Thoracic aorta (tissue), 2 donors: ENCODE measurements around the gene TP53INP2. TPM values are rescaled to one million over a fixed set of nuclear protein-coding genes. Genes with fewer than 3 reads are reported as not detected.

Source experiments
- ATAC-seq: fragments of 150-250 bp; one replicate; pipeline ENCODE4 v1.8.0; 2017; ENCODE audit warnings: low read depth; ENCODE audit not compliant: insufficient number of reproducible peaks, low FRiP score
- DNase-seq: peaks from one replicate; pipeline ENCODE4 v3.0.0-alpha.2; 2020; ENCODE audit warnings: low spot score
- H3K27ac ChIP-seq, 2 donors: fragments of 200-600 bp; sonication (generic); 1 replicate in 1 of 2; 2 replicates in 1 of 2; pipeline ENCODE4 v1.5.1; 2016; ENCODE audit warnings: mild to moderate bottlenecking in 2 of 2, moderate library complexity in 2 of 2
- H3K27me3 ChIP-seq: fragments of 200-600 bp; sonication (generic); replicated peaks from 2 replicates; pipeline ENCODE4 v1.6.0; 2016; ENCODE audit warnings: mild to moderate bottlenecking; ENCODE audit not compliant: insufficient read depth
- H3K36me3 ChIP-seq: fragments of 200-600 bp; sonication (generic); one replicate; pipeline ENCODE4 v1.5.1; 2016
- H3K4me1 ChIP-seq, 2 donors: fragments of 200-600 bp; sonication (generic); 1 replicate in 1 of 2; 2 replicates in 1 of 2; pipeline versions ENCODE4 v1.5.1 to v1.6.0; 2016; ENCODE audit warnings: low read depth in 2 of 2, mild to moderate bottlenecking in 1 of 2; ENCODE audit not compliant: control insufficient read depth in 1 of 2
- H3K4me3 ChIP-seq: fragments of 200-600 bp; sonication (generic); 2 replicates; pipeline ENCODE4 v1.5.1; 2016; ENCODE audit warnings: mild to moderate bottlenecking
- H3K9me3 ChIP-seq: fragments of 200-600 bp; sonication (generic); 2 replicates; pipeline ENCODE4 v1.5.1; 2016
- total RNA-seq, 2 donors: library from RNA; depleted of rRNA; stranded (reverse); fragments of >200 nt; gene quantifications; one replicate each; pipeline versions ENCODE4 v1.1.0 to v1.2.3, GENCODE V29; 2016
- TF ChIP-seq, protein P1 (sequence below): fragments of 200-600 bp; sonication (generic); IDR thresholded peaks from one replicate; pipeline ENCODE4 v1.5.1; 2019; ENCODE audit warnings: antibody characterized with exemption

The TP53INP2 gene
- total RNA-seq, 2 donors from 2014 or later: 14.4 to 27.7 TPM

- Histone ChIP-seq H3K4me3 (no peak overlapping the region), H3K9me3 (no peaks in the 10 kb centered on the region), H3K4me1 (no peaks in the 10 kb centered on the region), H3K27me3 (no peaks in the 10 kb centered on the region), H3K27ac (no peak overlapping the region), H3K36me3 (peaks cover 37% of the 10 kb centered on the region)
- DNase-seq (no peak), ATAC-seq (no peak)
- TF ChIP-seq, protein P1, sequence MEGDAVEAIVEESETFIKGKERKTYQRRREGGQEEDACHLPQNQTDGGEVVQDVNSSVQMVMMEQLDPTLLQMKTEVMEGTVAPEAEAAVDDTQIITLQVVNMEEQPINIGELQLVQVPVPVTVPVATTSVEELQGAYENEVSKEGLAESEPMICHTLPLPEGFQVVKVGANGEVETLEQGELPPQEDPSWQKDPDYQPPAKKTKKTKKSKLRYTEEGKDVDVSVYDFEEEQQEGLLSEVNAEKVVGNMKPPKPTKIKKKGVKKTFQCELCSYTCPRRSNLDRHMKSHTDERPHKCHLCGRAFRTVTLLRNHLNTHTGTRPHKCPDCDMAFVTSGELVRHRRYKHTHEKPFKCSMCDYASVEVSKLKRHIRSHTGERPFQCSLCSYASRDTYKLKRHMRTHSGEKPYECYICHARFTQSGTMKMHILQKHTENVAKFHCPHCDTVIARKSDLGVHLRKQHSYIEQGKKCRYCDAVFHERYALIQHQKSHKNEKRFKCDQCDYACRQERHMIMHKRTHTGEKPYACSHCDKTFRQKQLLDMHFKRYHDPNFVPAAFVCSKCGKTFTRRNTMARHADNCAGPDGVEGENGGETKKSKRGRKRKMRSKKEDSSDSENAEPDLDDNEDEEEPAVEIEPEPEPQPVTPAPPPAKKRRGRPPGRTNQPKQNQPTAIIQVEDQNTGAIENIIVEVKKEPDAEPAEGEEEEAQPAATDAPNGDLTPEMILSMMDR: no peak
These were observed 46.3 kb downstream of the TP53INP2 start for GRCh38 chr20:34750484-34750883.

DNA sequence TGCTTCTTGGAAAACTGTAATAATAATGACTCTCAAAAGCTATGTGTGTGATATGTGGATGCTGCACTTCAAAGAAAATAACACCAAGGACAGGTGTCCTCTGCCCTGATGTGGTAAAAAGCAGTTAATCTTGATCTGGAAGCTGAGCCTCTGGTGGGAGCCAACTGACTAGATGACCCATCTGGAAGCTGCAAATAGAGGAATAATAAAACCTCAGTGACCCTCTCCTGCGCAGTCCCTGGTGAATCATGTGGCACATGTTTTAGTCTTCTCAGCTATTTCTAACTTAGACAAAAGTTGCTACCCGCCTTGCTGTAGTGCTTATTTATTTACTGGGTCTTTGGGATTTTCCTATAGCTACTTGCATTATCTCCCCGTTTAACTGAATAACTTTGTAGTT, 47.3 kb downstream of the TP53INP2 start:
- DNase-seq (no peak), ATAC-seq (no peak)
- no peak overlapping the region for H3K27ac ChIP-seq
- H3K27me3 ChIP-seq: no peaks in the 10 kb centered on the region
- peaks cover 41% of the 10 kb centered on the region for H3K36me3 ChIP-seq
- TF ChIP-seq, protein P1: no peak
- H3K4me3 ChIP-seq: no peak overlapping the region
- no peaks in the 10 kb centered on the region for H3K4me1 ChIP-seq
- H3K9me3 ChIP-seq: no peaks in the 10 kb centered on the region

DNA sequence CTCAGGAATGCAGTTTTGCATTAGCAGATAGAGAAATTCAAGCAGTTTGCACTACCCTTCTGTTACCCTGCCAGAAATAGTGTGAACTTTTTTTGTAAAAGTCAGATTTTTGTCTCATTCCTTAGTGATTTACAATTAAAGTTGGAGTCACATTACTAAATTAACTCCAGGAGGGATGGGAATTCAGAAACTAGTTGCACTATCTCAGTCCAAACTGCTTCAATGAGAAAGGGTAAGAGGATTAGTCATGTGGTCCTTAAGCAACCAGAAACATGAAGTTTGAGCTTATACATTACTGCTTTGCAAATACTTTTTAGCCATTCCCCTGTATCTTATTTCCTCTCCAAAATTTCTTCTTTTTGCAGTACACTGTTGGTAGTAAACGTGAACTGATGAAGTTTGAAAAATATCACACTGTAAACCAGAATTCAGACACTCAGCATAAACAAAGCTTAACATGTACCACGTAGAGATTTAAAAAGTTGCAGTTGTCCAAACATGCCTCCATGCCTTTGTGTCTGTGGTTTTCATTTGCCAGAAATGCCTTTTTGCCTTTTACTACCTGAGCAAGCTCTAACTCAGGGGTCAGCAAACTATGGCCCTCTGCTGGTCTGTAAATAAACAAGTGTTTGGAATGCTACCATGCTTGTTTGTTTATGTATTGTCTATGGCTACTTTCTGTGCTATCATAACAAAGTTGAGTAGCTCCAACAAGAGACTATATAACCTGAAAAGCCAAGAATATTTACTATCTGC, 49.7 kb downstream of the TP53INP2 start:
- H3K36me3 ChIP-seq: peaks cover 49% of the 10 kb centered on the region
- H3K27me3 ChIP-seq: no peaks in the 10 kb centered on the region
- TF ChIP-seq, protein P1: no peak
- no peaks in the 10 kb centered on the region for H3K4me1 ChIP-seq
- DNase-seq (no peak), ATAC-seq (no peak)
- no peaks in the 10 kb centered on the region for H3K9me3 ChIP-seq
- H3K4me3 ChIP-seq: no peak overlapping the region
- no peak overlapping the region for H3K27ac ChIP-seq

- TF ChIP-seq, protein P1: no peak
- Histone ChIP-seq H3K27me3 (no peaks in the 10 kb centered on the region), H3K4me3 (no peak overlapping the region), H3K9me3 (no peaks in the 10 kb centered on the region), H3K36me3 (peaks cover 42% of the 10 kb centered on the region), H3K27ac (no peak overlapping the region), H3K4me1 (no peaks in the 10 kb centered on the region)
- ATAC-seq: no peak
- no peak for DNase-seq
These were observed 50.5 kb downstream of the TP53INP2 start for GRCh38 chr20:34754611-34755010.

DNA sequence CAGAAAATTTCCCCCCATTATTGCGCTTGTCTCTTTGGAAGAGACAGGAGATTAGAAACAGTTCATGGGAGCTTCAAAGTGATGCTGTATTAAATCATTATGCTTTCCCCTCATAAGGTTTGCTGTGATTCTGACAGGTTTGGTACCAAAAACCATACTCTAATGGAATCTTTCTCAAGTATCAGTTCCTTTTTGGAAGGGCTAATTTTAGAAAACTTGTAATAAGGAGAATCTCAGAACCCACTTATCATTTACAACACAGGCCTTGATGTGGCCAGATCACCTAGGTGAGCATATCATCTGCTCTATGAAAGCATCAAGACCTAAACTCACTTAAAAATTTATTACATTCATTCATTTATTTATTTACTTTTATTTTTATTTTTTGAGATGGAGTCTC, 51.2 kb downstream of the TP53INP2 start:
- no peak overlapping the region for H3K27ac ChIP-seq
- H3K36me3 ChIP-seq: peaks cover 41% of the 10 kb centered on the region
- no peaks in the 10 kb centered on the region for H3K4me1 ChIP-seq
- ATAC-seq: no peak
- no peak overlapping the region for H3K4me3 ChIP-seq
- H3K27me3 ChIP-seq: no peaks in the 10 kb centered on the region
- TF ChIP-seq, protein P1: no peak
- H3K9me3 ChIP-seq: no peaks in the 10 kb centered on the region
- DNase-seq: no peak
